ENCODE measurements around the gene SEPHS2.

The SEPHS2 gene

GRCh38 chr16:30428055-30428454 is 17.6 kb downstream of the SEPHS2 start:
- no peak for DNase-seq

- DNase-seq, result no peak
These were observed 24.7 kb downstream of the SEPHS2 start for GRCh38 chr16:30421010-30421409.

GRCh38 chr16:30418350-30419181 is 27.1 kb downstream of the SEPHS2 start:
- DNase-seq, result no peak

- DNase-seq, result no peak
These were observed 27.9 kb downstream of the SEPHS2 start for GRCh38 chr16:30417529-30418349.

- DNase-seq, result no peak
These were observed 28.8 kb downstream of the SEPHS2 start for GRCh38 chr16:30416624-30417528.

GRCh38 chr16:30416047-30416603 is 29.5 kb downstream of the SEPHS2 start:
- no peak for DNase-seq

GRCh38 chr16:30414159-30414558 is 31.5 kb downstream of the SEPHS2 start:
- no peak for DNase-seq

- DNase-seq, result no peak
These were observed 32.4 kb downstream of the SEPHS2 start for GRCh38 chr16:30413112-30413806.

- peak; percentile 87 for DNase-seq
These were observed 36.3 kb downstream of the SEPHS2 start for GRCh38 chr16:30409125-30410060.

- no peak for DNase-seq
These were observed 37.7 kb downstream of the SEPHS2 start for GRCh38 chr16:30407804-30408534.

GRCh38 chr16:30407102-30407803 is 38.4 kb downstream of the SEPHS2 start, which contains the start of gene ZNF771:
Gene ZNF771 (plus strand): TSS chr16:30407606. CDS start chr16:30408054, 448 bp downstream.
- peak; percentile 49 for DNase-seq

- no peak for DNase-seq
These were observed 38.9 kb downstream of the SEPHS2 start for GRCh38 chr16:30406795-30407101.

- DNase-seq, result no peak
These were observed 43.8 kb downstream of the SEPHS2 start for GRCh38 chr16:30401768-30402425.

GRCh38 chr16:30399435-30400186 is 46.1 kb downstream of the SEPHS2 start:
- DNase-seq, result no peak

- DNase-seq, result no peak
These were observed 46.8 kb downstream of the SEPHS2 start for GRCh38 chr16:30398661-30399434.

GRCh38 chr16:30397776-30398660 is 47.7 kb downstream of the SEPHS2 start:
- DNase-seq, result no peak
